MCF 10A (cell line): ENCODE data around the gene TMEFF2. TPM values are rescaled to one million over a fixed set of nuclear protein-coding genes. Genes with fewer than 3 reads are reported as not detected.

ENCODE experiments used
- BruUV-seq: library from RNA; stranded (reverse); fragments of 400-500 nt; replicated peaks from 2 replicates; lab custom pipeline; 2021; lab: Mats Ljungman, UMichigan
- CTCF ChIA-PET: fragments of 300-600 bp; sonication (Branson Sonifier 250); formaldehyde crosslinking; extraction: SDS; loops from one replicate; lab custom pipeline; 2021; ENCODE audit warnings: antibody characterized with exemption, inconsistent platforms; lab: Yijun Ruan, JAX
- POLR2A ChIA-PET: fragments of 300-600, 350-650 bp; sonication (Branson Sonifier 250); formaldehyde crosslinking; extraction: SDS; loops from one replicate; lab custom pipeline; 2020; ENCODE audit warnings: antibody characterized with exemption, inconsistent platforms; lab: Yijun Ruan, JAX
- DNase-seq: peaks from one replicate; pipeline ENCODE4 v3.0.0-alpha.2; 2018; ENCODE audit not compliant: unreplicated experiment
- H3K27ac Mint-ChIP-seq: one replicate; pipeline ENCODE4 v1.8.0; 2022; ENCODE audit warnings: mild to moderate bottlenecking, low read depth, mixed read lengths; ENCODE audit not compliant: unreplicated experiment
- H3K27me3 Mint-ChIP-seq: one replicate; pipeline ENCODE4 v1.8.0; 2022; ENCODE audit warnings: mixed read lengths; ENCODE audit not compliant: insufficient read depth, unreplicated experiment
- H3K36me3 Mint-ChIP-seq: one replicate; pipeline ENCODE4 v1.8.0; 2022; ENCODE audit warnings: mild to moderate bottlenecking, moderate library complexity, mixed read lengths; ENCODE audit not compliant: insufficient read depth, unreplicated experiment
- H3K4me1 Mint-ChIP-seq: one replicate; pipeline ENCODE4 v1.8.0; 2022; ENCODE audit warnings: mixed read lengths; ENCODE audit not compliant: insufficient read depth, unreplicated experiment
- H3K4me3 Mint-ChIP-seq: one replicate; pipeline ENCODE4 v1.8.0; 2022; ENCODE audit warnings: mild to moderate bottlenecking, moderate library complexity, mixed read lengths; ENCODE audit not compliant: unreplicated experiment
- H3K9me3 Mint-ChIP-seq: one replicate; pipeline ENCODE4 v1.8.0; 2022; ENCODE audit warnings: mixed read lengths; ENCODE audit not compliant: unreplicated experiment
- CTCF ChIP-seq: fragments of 200-600 bp; IDR thresholded peaks from one replicate; pipeline ENCODE4 v1.8.0; 2022; ENCODE audit warnings: antibody characterized with exemption, mild to moderate bottlenecking; ENCODE audit not compliant: unreplicated experiment
- intact Hi-C: fragments of 100-400 bp; cut with micrococcal nuclease; formaldehyde crosslinking; loops from 2 replicates; pipeline ENCODE4 v1.14.1; 2022
- total RNA-seq: library from RNA; stranded (reverse); gene quantifications from 2 replicates; pipeline ENCODE4 v1.2.3, GENCODE V29; 2022

TMEFF2 gene
- total RNA-seq, 1 experiment from 2014 or later = not detected

GRCh38 chr2:192002418-192002817, 192.3 kb downstream of the TMEFF2 start:
- BruUV-seq = no TSS peak
- CTCF ChIA-PET = interaction anchor here (0.7 to 2.5 kb wide), 3 partner anchors 15 to 189 kb away, joined by 3 to 7 read pairs (median 3); no protein-coding TSS in a partner anchor
- Mint-ChIP-seq H3K27me3 (no peaks in the 10 kb centered on the region), H3K9me3 (no peaks in the 10 kb centered on the region), H3K27ac (no peak overlapping the region), H3K36me3 (no peaks in the 10 kb centered on the region), H3K4me3 (no peak overlapping the region), H3K4me1 (no peaks in the 10 kb centered on the region)
- intact Hi-C loops = loop anchor here (10.0 kb wide), 1 partner anchor 158 kb away; the partner anchor contains the start of gene CAVIN2
- peak; percentile 54 for DNase-seq
- POLR2A ChIA-PET = interaction anchor here (0.6 to 1.7 kb wide), 5 partner anchors 9 to 155 kb away, joined by 3 to 6 read pairs (median 3); partner anchors contain the start of gene CAVIN2
- TF ChIP-seq CTCF = no peak

DNA sequence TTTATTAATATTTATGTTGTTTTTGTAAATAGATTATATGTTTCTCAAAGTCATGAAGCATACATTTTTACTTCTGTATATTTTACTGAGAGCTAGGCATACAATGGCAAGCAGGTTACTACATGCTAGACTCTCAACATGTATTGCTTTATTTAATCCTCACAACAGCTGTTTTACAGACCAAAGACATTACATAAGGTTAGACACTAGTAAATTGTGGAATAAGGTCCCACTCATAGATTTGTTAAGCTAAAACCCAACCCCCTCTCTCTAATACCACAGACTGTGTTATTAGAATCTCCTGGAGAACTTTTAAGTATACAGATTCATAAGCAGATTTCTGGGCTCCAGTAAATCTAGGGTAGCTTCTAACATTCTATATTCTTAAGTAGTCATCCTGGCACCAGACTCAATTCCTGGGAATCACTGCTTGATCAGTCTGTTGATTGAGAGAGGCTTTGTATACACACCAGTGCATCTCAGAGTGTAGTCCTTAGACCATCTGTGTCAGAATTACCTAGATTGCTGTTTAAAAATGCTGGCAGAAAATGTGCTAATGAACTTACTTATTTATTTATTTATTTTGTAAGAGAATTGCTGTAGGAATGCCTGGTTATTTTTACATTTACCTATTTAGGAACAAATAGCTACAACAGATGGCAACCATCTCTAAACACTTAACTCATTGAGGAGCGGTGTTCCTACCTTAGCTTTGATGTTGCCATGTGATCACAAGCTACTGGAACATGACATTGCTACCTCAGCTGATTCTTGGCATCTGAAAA, 194.3 kb downstream of the TMEFF2 start:
- TF ChIP-seq CTCF = no peak
- Mint-ChIP-seq H3K36me3 (no peaks in the 10 kb centered on the region), H3K4me3 (no peak overlapping the region), H3K9me3 (no peaks in the 10 kb centered on the region), H3K27me3 (no peaks in the 10 kb centered on the region), H3K4me1 (no peaks in the 10 kb centered on the region), H3K27ac (no peak overlapping the region)
- intact Hi-C loops = loop anchor here (10.0 kb wide), 1 partner anchor 156 kb away; the partner anchor contains the start of gene CAVIN2
- no TSS peak for BruUV-seq
- DNase-seq = no peak
- ChIA-PET CTCF (interaction anchor here (0.6 to 2.5 kb wide), 6 partner anchors 11 to 823 kb away, joined by 3 to 7 read pairs (median 4); no protein-coding TSS in a partner anchor), POLR2A (interaction anchor here (0.6 to 1.9 kb wide), 5 partner anchors 11 to 154 kb away, joined by 3 to 7 read pairs (median 4); partner anchors contain the start of gene CAVIN2)

DNA sequence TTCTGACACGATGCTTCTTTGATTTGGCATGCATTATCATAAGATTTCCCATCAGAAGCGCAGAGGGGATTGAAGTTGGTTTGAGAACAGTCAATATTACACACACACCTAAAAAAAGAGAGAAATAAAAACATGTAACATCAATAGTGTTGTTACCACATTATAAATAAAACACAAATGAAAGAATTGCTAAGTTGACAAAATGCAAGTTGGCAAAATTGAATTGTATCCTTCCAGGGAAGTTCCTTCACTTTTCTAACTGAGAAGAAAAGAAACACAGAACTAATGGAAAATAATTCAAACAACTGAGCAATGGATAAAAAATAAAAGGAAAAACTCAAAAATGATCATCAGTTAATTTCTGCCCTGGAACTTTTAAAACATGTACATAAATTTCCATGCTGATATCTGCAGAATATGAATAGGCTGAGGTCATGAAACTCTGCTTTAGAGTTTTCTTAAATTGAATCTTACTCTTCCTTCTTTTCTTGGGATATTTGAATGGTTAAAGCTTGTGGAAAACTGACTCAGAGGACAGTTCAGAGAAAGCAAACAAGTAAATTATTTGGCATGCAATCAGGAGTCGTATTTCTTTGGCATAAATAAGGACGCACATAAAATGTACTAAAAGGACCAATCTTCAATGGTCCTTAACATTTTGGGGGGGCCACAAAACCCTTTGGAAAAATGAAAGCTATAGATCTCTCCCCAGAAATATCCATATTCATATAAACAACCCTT, 195.5 kb downstream of the TMEFF2 start:
- ChIA-PET CTCF (interaction anchor here (1.4 kb wide), 1 partner anchor 13 kb away, joined by 5 read pairs; no protein-coding TSS in a partner anchor), POLR2A (interaction anchor here (0.5 to 1.9 kb wide), 3 partner anchors 11 to 153 kb away, joined by 3 to 7 read pairs (median 4); partner anchors contain the start of gene CAVIN2)
- H3K9me3 Mint-ChIP-seq = no peaks in the 10 kb centered on the region
- no peaks in the 10 kb centered on the region for H3K27me3 Mint-ChIP-seq
- H3K36me3 Mint-ChIP-seq = no peaks in the 10 kb centered on the region
- DNase-seq = no peak
- no peak for TF ChIP-seq CTCF
- BruUV-seq = no TSS peak
- no peaks in the 10 kb centered on the region for H3K4me1 Mint-ChIP-seq
- no peak overlapping the region for H3K4me3 Mint-ChIP-seq
- intact Hi-C loops = no loop called here
- no peak overlapping the region for H3K27ac Mint-ChIP-seq
